IPS-15b (cell line): ENCODE measurements around the gene ZMAT3.

Experiments
- H3K27me3 ChIP-seq: one replicate; pipeline ENCODE4 v1.6.1; 2013; ENCODE audit warnings: low read length; ENCODE audit not compliant: control insufficient read depth, insufficient read depth
- H3K36me3 ChIP-seq: one replicate; pipeline ENCODE4 v1.6.1; 2013; ENCODE audit warnings: low read length; ENCODE audit not compliant: control insufficient read depth, insufficient read depth
- H3K4me1 ChIP-seq: one replicate; pipeline ENCODE4 v1.6.1; 2013; ENCODE audit warnings: mild to moderate bottlenecking, low read length; ENCODE audit not compliant: control insufficient read depth, insufficient read depth
- H3K4me3 ChIP-seq: one replicate; pipeline ENCODE4 v1.5.1; 2013; ENCODE audit warnings: low read depth, low read length
- H3K9ac ChIP-seq: one replicate; pipeline ENCODE4 v1.6.1; 2013; ENCODE audit warnings: low read depth, mild to moderate bottlenecking, low read length
- H3K9me3 ChIP-seq: one replicate; pipeline ENCODE4 v1.6.1; 2013; ENCODE audit warnings: mild to moderate bottlenecking, low read length; ENCODE audit not compliant: control insufficient read depth, insufficient read depth

The ZMAT3 gene

GRCh38 chr3:179015551-179016020 is 56.0 kb downstream of the ZMAT3 start:
- no peaks in the 10 kb centered on the region for H3K27me3 ChIP-seq
- peaks cover 3% of the 10 kb centered on the region for H3K9me3 ChIP-seq
- H3K4me1 ChIP-seq, result no peaks in the 10 kb centered on the region
- H3K4me3 ChIP-seq, result no peak overlapping the region
- H3K36me3 ChIP-seq, result no peaks in the 10 kb centered on the region
- H3K9ac ChIP-seq, result no peak overlapping the region

GRCh38 chr3:179005706-179006105 is 65.9 kb downstream of the ZMAT3 start:
- no peak overlapping the region for H3K4me3 ChIP-seq
- H3K9ac ChIP-seq, result no peak overlapping the region
- no peaks in the 10 kb centered on the region for H3K36me3 ChIP-seq

GRCh38 chr3:179005213-179005612 is 66.4 kb downstream of the ZMAT3 start:
- no peaks in the 10 kb centered on the region for H3K36me3 ChIP-seq
- no peak overlapping the region for H3K4me3 ChIP-seq
- no peaks in the 10 kb centered on the region for H3K9me3 ChIP-seq
- H3K4me1 ChIP-seq, result no peaks in the 10 kb centered on the region
- no peaks in the 10 kb centered on the region for H3K27me3 ChIP-seq
- no peak overlapping the region for H3K9ac ChIP-seq

More at GRCh38 chr3:179005706-179006105, 65.9 kb downstream of the ZMAT3 start:
- Histone ChIP-seq H3K9me3 (no peaks in the 10 kb centered on the region), H3K4me1 (no peaks in the 10 kb centered on the region), H3K27me3 (no peaks in the 10 kb centered on the region)

- no peaks in the 10 kb centered on the region for H3K36me3 ChIP-seq
- H3K4me1 ChIP-seq, result no peaks in the 10 kb centered on the region
- H3K27me3 ChIP-seq, result no peaks in the 10 kb centered on the region
- H3K9ac ChIP-seq, result no peak overlapping the region
- H3K9me3 ChIP-seq, result no peaks in the 10 kb centered on the region
- no peak overlapping the region for H3K4me3 ChIP-seq
Observed at GRCh38 chr3:179000659-179001058, 71.0 kb downstream of the ZMAT3 start.

GRCh38 chr3:179000144-179000543 is 71.5 kb downstream of the ZMAT3 start:
- Histone ChIP-seq H3K4me3 (no peak overlapping the region), H3K27me3 (no peaks in the 10 kb centered on the region), H3K9me3 (no peaks in the 10 kb centered on the region), H3K9ac (no peak overlapping the region), H3K4me1 (no peaks in the 10 kb centered on the region), H3K36me3 (no peaks in the 10 kb centered on the region)

GRCh38 chr3:178996399-178996798 is 75.2 kb downstream of the ZMAT3 start:
- Histone ChIP-seq H3K4me3 (no peak overlapping the region), H3K36me3 (no peaks in the 10 kb centered on the region), H3K27me3 (no peaks in the 10 kb centered on the region), H3K9me3 (no peaks in the 10 kb centered on the region), H3K4me1 (no peaks in the 10 kb centered on the region), H3K9ac (no peak overlapping the region)

- Histone ChIP-seq H3K36me3 (no peaks in the 10 kb centered on the region), H3K9ac (no peak overlapping the region), H3K4me1 (no peaks in the 10 kb centered on the region), H3K9me3 (peaks cover 15% of the 10 kb centered on the region), H3K27me3 (no peaks in the 10 kb centered on the region), H3K4me3 (no peak overlapping the region)
Observed at GRCh38 chr3:178990293-178990692, 81.3 kb downstream of the ZMAT3 start.

GRCh38 chr3:178989821-178990220 is 81.8 kb downstream of the ZMAT3 start:
- Histone ChIP-seq H3K4me1 (no peaks in the 10 kb centered on the region), H3K36me3 (no peaks in the 10 kb centered on the region), H3K4me3 (no peak overlapping the region), H3K27me3 (no peaks in the 10 kb centered on the region), H3K9me3 (peaks cover 15% of the 10 kb centered on the region), H3K9ac (no peak overlapping the region)

- Histone ChIP-seq H3K4me3 (no peak overlapping the region), H3K9ac (no peak overlapping the region), H3K36me3 (no peaks in the 10 kb centered on the region), H3K9me3 (peaks cover 15% of the 10 kb centered on the region), H3K4me1 (no peaks in the 10 kb centered on the region), H3K27me3 (no peaks in the 10 kb centered on the region)
Observed at GRCh38 chr3:178987745-178988144, 83.9 kb downstream of the ZMAT3 start.

- Histone ChIP-seq H3K4me3 (no peak overlapping the region), H3K4me1 (no peaks in the 10 kb centered on the region), H3K36me3 (no peaks in the 10 kb centered on the region), H3K27me3 (no peaks in the 10 kb centered on the region), H3K9me3 (peaks cover 15% of the 10 kb centered on the region), H3K9ac (no peak overlapping the region)
Observed at GRCh38 chr3:178986456-178986855, 85.2 kb downstream of the ZMAT3 start.

GRCh38 chr3:178982137-178982536 is 89.5 kb downstream of the ZMAT3 start:
- H3K9ac ChIP-seq, result no peak overlapping the region
- H3K9me3 ChIP-seq, result peaks cover under 1% of the 10 kb centered on the region
- no peaks in the 10 kb centered on the region for H3K36me3 ChIP-seq
- no peak overlapping the region for H3K4me3 ChIP-seq
- no peaks in the 10 kb centered on the region for H3K27me3 ChIP-seq
- H3K4me1 ChIP-seq, result no peaks in the 10 kb centered on the region

GRCh38 chr3:178975320-178975719 is 96.3 kb downstream of the ZMAT3 start:
- no peaks in the 10 kb centered on the region for H3K9me3 ChIP-seq
- H3K4me3 ChIP-seq, result no peak overlapping the region
- H3K36me3 ChIP-seq, result no peaks in the 10 kb centered on the region
- no peaks in the 10 kb centered on the region for H3K27me3 ChIP-seq
- H3K4me1 ChIP-seq, result no peaks in the 10 kb centered on the region
- no peak overlapping the region for H3K9ac ChIP-seq
